ENCODE measurements around the gene ZNF217.

- TF ChIP-seq NFIC (IDR thresholded peaks at IDR 0.05) (peak; percentile 40; the same call in 1 of the 2 replicates), RAD21 (IDR thresholded peaks at IDR 0.05; ENCODE audit: low read depth) (0 out of 2 replicates have a peak, but pooled peaks have one; percentile 14), EP300 (IDR thresholded peaks at IDR 0.05; ENCODE audit: borderline replicate concordance) (peak; percentile 59; the same call in 1 of the 2 replicates), TEAD4 (IDR thresholded peaks at IDR 0.05) (peak; percentile 76), CEBPB (IDR thresholded peaks at IDR 0.05) (peak; percentile 99), MAX (IDR thresholded peaks at IDR 0.05) (no peak)
- TF ChIP-seq, protein P1, sequence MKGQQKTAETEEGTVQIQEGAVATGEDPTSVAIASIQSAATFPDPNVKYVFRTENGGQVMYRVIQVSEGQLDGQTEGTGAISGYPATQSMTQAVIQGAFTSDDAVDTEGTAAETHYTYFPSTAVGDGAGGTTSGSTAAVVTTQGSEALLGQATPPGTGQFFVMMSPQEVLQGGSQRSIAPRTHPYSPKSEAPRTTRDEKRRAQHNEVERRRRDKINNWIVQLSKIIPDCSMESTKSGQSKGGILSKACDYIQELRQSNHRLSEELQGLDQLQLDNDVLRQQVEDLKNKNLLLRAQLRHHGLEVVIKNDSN (IDR thresholded peaks at IDR 0.05) = no peak; the same call in 1 of the 2 replicates
Measured at GRCh38 chr20:53579581-53580375, 13.9 kb downstream of the ZNF217 start.

Data from Ishikawa (cell line).